Measurements from ENCODE around the gene PTPN1. TPM values are rescaled to one million over a fixed set of nuclear protein-coding genes. Genes with fewer than 3 reads are reported as not detected.

PTPN1 gene
- total and polyA plus RNA-seq, 10 of the 15 experiments (the other 5 are each of a cell fraction or from before 2014, with no cell fraction given): 15.9 to 74.7 (median 43.9) TPM

- TF ChIP-seq TCF7 (IDR thresholded peaks at IDR 0.05; ENCODE audit: borderline replicate concordance) (no peak), PML (IDR thresholded peaks at IDR 0.05; ENCODE audit: low read length) (no peak), BCL11A (IDR thresholded peaks at IDR 0.05; ENCODE audit: low read depth, low read length) (no peak), WRNIP1 (IDR thresholded peaks at IDR 0.05; ENCODE audit: borderline replicate concordance, low read depth, low read length) (no peak), PKNOX1 (IDR thresholded peaks at IDR 0.05) (0 out of 2 replicates have a peak, but pooled peaks have one; percentile 22), ZNF687 (IDR thresholded peaks at IDR 0.05) (peak; percentile 19; the same call in 1 of the 2 replicates), NR2C2 (IDR thresholded peaks at IDR 0.05; ENCODE audit: borderline replicate concordance, control insufficient read depth, insufficient read length, low read depth) (no peak), CEBPZ (IDR thresholded peaks at IDR 0.05; ENCODE audit: low read depth, low read length) (no peak), PAX5 (IDR thresholded peaks at IDR 0.05; ENCODE audit: borderline replicate concordance, low read depth, low read length) (no peak), MYB (IDR thresholded peaks at IDR 0.05; ENCODE audit: borderline replicate concordance, low read depth, low read length) (no peak), CEBPB (IDR thresholded peaks at IDR 0.05; ENCODE audit: borderline replicate concordance in 1 of 2, low read depth in 2 of 2, low read length in 2 of 2) (no peak), HDAC2 (IDR thresholded peaks at IDR 0.05) (no peak), HDAC6 (IDR thresholded peaks at IDR 0.05; ENCODE audit: unreplicated experiment) (no peak), NBN (IDR thresholded peaks at IDR 0.05) (no peak), IKZF1 (conservative IDR thresholded peaks at IDR 0.05) (peak; percentile 61), SP1 (IDR thresholded peaks at IDR 0.05; ENCODE audit: low read depth, low read length) (no peak)
Observed at GRCh38 chr20:50514750-50515149, 4.6 kb downstream of the PTPN1 start (continued).

Measured in GM12878 (cell line).